Stomach (tissue), 4 donors: ENCODE results near the gene TAF11L5.
"Not testable (repeated sequence)": the region's sequence is repeated elsewhere in the genome, so short reads cannot be mapped to it uniquely, and the experiment has no call there.

Experiments
- CTCF ChIP-seq, 7 experiments: fragments of 450-650 bp in 4 of 7; fragments of 200-600 bp in 3 of 7; sonication (generic) in 3 of 7; IDR thresholded peaks; one replicate each; pipeline ENCODE4 v1.5.1; 2016 to 2019; ENCODE audit warnings: antibody characterized with exemption in 7 of 7, control low read depth in 2 of 7, mild to moderate bottlenecking in 1 of 7
- POLR2AphosphoS5 ChIP-seq, 3 donors: sonication (generic); formaldehyde crosslinking; IDR thresholded peaks; one replicate each; pipeline ENCODE4 v1.6.1; 2016; ENCODE audit warnings: antibody characterized with exemption in 3 of 3

- TF ChIP-seq CTCF, POLR2AphosphoS5 (IDR thresholded peaks at IDR 0.05): not testable (repeated sequence)
Measured at GRCh38 chr5:17526504-17526903, 1.5 kb downstream of the TAF11L5 start.
